HUES64 (cell line): ENCODE results near the gene ARHGAP26.
"Not testable (repeated sequence)": the region's sequence is repeated elsewhere in the genome, so short reads cannot be mapped to it uniquely, and the experiment has no call there.

Source experiments
- H3K27ac ChIP-seq: 2 replicates; pipeline ENCODE4 v1.7.0; 2013; ENCODE audit warnings: low read depth, low read length, inconsistent platforms
- H3K27me3 ChIP-seq: 2 replicates; pipeline ENCODE4 v1.6.1; 2013; ENCODE audit warnings: mild to moderate bottlenecking, low read length; ENCODE audit not compliant: insufficient read depth
- H3K36me3 ChIP-seq: 2 replicates; pipeline ENCODE4 v1.6.1; 2013; ENCODE audit warnings: mild to moderate bottlenecking, low read length; ENCODE audit not compliant: insufficient read depth
- H3K4me1 ChIP-seq: 2 replicates; pipeline ENCODE4 v1.6.1; 2013; ENCODE audit warnings: mild to moderate bottlenecking, low read length, moderate library complexity; ENCODE audit not compliant: insufficient read depth
- H3K4me3 ChIP-seq: 2 replicates; pipeline ENCODE4 v1.5.1; 2013; ENCODE audit warnings: mild to moderate bottlenecking, low read length, moderate library complexity
- H3K9ac ChIP-seq: 2 replicates; pipeline ENCODE4 v1.6.1; 2013; ENCODE audit warnings: mild to moderate bottlenecking, low read depth, low read length
- H3K9me3 ChIP-seq: 2 replicates; pipeline ENCODE4 v1.6.1; 2013; ENCODE audit warnings: low read depth, low read length; ENCODE audit not compliant: insufficient read depth
- WGBS: fragments of 150-250, 120-280 bp; methylation state at CpG from one replicate; pipeline ENCODE4 v1.1.7; 2013; ENCODE audit warnings: missing lambda C conversion rate; 5-methylcytosine and 5-hydroxymethylcytosine counted together

ARHGAP26 gene

DNA sequence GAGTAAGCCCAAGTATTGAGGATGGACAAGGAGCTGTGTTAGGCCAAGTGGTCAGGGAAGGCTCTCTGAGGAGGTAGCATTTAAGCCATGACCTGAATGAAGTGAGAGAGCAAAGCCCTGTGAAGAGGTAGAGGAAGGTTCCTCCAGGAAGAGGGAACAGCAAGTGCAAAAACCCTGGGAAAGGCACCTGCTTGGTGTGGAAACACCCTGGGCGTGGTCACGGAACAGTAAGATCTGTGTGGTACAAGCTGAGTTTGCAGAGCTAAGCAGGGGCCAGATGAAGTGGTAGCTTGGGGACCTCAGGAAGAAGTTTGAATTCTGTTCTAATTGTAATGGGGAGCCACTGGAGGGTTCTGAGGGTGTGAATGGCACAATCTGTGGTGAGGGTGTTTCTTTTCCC is 310.2 kb downstream of the ARHGAP26 start:
- no peak overlapping the region for H3K9ac ChIP-seq
- H3K4me1 ChIP-seq = peaks cover 4% of the 10 kb centered on the region; the same call in 1 of the 2 replicates
- 95% methylated on average over 2 of the region's 2 CpGs for WGBS
- H3K4me3 ChIP-seq = no peak overlapping the region
- H3K36me3 ChIP-seq = no peaks in the 10 kb centered on the region
- H3K27me3 ChIP-seq = no peaks in the 10 kb centered on the region
- H3K9me3 ChIP-seq = no peaks in the 10 kb centered on the region
- H3K27ac ChIP-seq = no peak overlapping the region

- Histone ChIP-seq H3K4me3 (no peak overlapping the region), H3K9me3 (no peaks in the 10 kb centered on the region), H3K36me3 (no peaks in the 10 kb centered on the region), H3K27me3 (no peaks in the 10 kb centered on the region), H3K9ac (no peak overlapping the region), H3K27ac (no peak overlapping the region), H3K4me1 (peaks cover 4% of the 10 kb centered on the region; the same call in 1 of the 2 replicates)
- whole genome bisulfite sequencing = 96% methylated on average over 1 of the region's 1 CpG
Measured at GRCh38 chr5:143080982-143081381, 310.8 kb downstream of the ARHGAP26 start.

GRCh38 chr5:143083006-143083405 is 312.8 kb downstream of the ARHGAP26 start:
- Histone ChIP-seq H3K4me1 (peaks cover 8% of the 10 kb centered on the region), H3K27me3 (no peaks in the 10 kb centered on the region), H3K9me3 (no peaks in the 10 kb centered on the region), H3K36me3 (no peaks in the 10 kb centered on the region), H3K9ac (no peak overlapping the region), H3K4me3 (no peak overlapping the region), H3K27ac (no peak overlapping the region)
- WGBS = 92% methylated on average over 9 of the region's 9 CpGs

DNA sequence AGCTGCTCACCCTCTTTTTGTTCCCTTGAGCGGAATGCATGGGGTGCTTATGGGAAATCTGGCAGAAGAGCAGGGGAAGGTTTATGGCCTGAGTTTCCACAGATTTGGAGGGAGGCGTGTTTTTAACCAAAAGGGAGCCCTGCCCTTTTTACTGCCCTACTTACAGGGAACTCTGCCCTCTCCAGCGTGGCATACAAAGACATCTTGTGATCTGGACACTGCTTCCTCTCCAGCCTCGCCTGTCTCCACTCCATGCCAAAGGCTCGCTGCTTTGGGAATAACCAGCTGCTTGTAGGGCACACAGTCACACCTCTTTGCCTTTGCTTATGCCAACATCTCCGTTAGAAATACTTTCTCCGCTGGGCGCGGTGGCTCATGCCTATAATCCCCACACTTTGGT is 314.2 kb downstream of the ARHGAP26 start:
- H3K36me3 ChIP-seq = no peaks in the 10 kb centered on the region
- no peak overlapping the region for H3K4me3 ChIP-seq
- H3K27ac ChIP-seq = no peak overlapping the region
- 95% methylated on average over 9 of the region's 9 CpGs for WGBS
- H3K9me3 ChIP-seq = no peaks in the 10 kb centered on the region
- H3K9ac ChIP-seq = no peak overlapping the region
- H3K4me1 ChIP-seq = peaks cover 7% of the 10 kb centered on the region; the same call in 1 of the 2 replicates
- H3K27me3 ChIP-seq = no peaks in the 10 kb centered on the region

DNA sequence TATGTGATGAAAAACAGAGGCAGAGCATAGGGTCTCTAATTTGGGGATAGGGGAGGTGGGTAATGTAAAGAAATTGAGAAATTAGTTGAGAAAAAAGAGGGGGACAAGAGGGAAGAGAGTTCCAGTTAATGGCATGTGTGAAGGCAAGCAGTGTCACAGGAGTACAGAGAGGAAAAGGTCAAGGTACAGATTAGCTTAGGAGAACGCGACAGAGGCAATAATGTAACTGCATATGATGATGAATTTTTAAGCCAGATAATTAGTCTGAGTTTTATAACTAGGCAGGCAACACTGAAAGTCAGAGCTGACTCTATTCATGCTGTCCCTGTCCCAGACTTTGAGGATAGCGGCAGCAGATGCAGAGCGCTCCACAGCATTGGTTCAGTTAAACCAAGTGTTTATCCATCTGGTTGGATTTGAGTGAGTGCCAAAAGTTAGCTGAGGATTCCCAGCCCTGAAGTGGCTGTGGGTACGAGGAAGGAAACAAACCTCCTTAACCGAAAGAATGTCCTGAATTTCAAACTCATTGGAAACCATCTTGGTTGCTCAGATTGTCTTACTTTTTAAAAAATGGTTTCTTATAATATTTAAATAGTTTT is 315.2 kb downstream of the ARHGAP26 start:
- Histone ChIP-seq H3K27me3 (no peaks in the 10 kb centered on the region), H3K9me3 (no peaks in the 10 kb centered on the region), H3K9ac (no peak overlapping the region), H3K36me3 (no peaks in the 10 kb centered on the region), H3K4me3 (no peak overlapping the region), H3K27ac (no peak overlapping the region), H3K4me1 (peaks cover 10% of the 10 kb centered on the region)
- WGBS = 91% methylated on average over 6 of the region's 6 CpGs

- Histone ChIP-seq H3K4me3 (no peak overlapping the region), H3K4me1 (peaks cover 20% of the 10 kb centered on the region), H3K9me3 (no peaks in the 10 kb centered on the region), H3K27me3 (no peaks in the 10 kb centered on the region), H3K9ac (no peak overlapping the region), H3K27ac (no peak overlapping the region), H3K36me3 (no peaks in the 10 kb centered on the region)
- WGBS = no CpG with 5 or more reads among the region's 1 CpG
Measured at GRCh38 chr5:143086546-143086907, 316.4 kb downstream of the ARHGAP26 start.

DNA sequence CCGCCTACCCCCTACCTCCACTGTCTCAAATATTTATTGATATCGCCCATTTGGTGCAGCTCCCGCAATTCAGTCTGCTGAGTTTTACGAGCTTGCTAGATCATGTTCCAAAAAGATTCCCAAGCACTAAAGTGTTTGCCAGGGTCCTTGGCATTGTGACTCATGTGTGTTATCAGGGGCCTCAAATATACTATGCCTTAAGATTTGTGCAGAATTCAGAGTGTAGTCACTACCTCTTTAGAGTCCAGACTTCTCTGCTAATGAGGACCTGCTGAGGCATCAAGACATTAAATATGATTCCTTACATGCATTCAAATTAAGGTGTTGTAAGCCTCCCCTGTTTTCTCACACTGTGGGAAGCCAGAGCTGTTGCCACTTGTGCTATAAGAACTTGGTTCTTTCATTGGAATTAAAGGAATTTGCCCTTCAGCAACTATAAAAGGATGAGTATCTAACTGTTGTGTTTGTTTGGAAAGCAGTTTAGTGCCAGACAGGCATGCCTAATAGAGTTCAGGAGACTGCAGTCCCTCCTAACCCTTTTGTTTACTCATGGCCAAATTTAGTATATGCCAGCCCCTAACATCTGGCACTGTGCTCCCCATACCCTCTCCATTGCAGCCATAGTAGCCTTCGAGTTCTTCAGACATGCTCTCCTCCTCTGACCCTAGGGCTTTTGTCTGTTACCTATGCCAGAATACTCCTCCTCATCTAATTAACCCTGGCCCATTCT is 316.9 kb downstream of the ARHGAP26 start:
- H3K4me1 ChIP-seq = peaks cover 23% of the 10 kb centered on the region
- no peaks in the 10 kb centered on the region for H3K9me3 ChIP-seq
- H3K4me3 ChIP-seq = no peak overlapping the region
- no peaks in the 10 kb centered on the region for H3K27me3 ChIP-seq
- H3K9ac ChIP-seq = no peak overlapping the region
- no peak overlapping the region for H3K27ac ChIP-seq
- H3K36me3 ChIP-seq = no peaks in the 10 kb centered on the region
- WGBS = 93% methylated on average over 5 of the region's 5 CpGs

- H3K9me3 ChIP-seq, H3K27me3 ChIP-seq, H3K9ac ChIP-seq, H3K36me3 ChIP-seq, H3K4me3 ChIP-seq, H3K27ac ChIP-seq: not testable (repeated sequence)
- whole genome bisulfite sequencing = 95% methylated on average over 10 of the region's 11 CpGs
- peaks cover 38% of the 10 kb centered on the region for H3K4me1 ChIP-seq
Measured at GRCh38 chr5:143088702-143089101, 318.5 kb downstream of the ARHGAP26 start.

DNA sequence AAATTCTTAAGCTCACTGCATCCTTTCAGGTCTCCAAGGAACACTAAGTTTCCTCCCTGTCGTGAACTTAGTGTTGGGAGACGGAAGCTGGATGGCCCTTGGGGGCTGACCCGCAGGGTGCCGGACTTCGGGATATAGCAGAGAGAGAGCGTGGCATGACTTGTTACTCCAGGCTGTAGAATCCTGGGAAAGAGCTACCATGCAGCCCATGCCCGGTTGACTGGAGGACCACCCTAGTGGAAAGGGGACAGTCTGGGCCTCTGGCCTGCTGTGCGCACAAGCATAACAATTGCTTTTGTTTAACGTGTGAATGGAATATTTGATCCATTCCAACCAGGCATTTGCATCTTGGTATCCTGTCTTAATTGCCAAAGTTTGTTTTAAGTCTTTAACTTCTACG is 319.9 kb downstream of the ARHGAP26 start:
- not testable (repeated sequence) for H3K9me3 ChIP-seq, H3K27ac ChIP-seq, H3K4me3 ChIP-seq, H3K36me3 ChIP-seq, H3K27me3 ChIP-seq, H3K9ac ChIP-seq
- 75% methylated on average over 10 of the region's 10 CpGs for WGBS
- peaks cover 47% of the 10 kb centered on the region for H3K4me1 ChIP-seq

DNA sequence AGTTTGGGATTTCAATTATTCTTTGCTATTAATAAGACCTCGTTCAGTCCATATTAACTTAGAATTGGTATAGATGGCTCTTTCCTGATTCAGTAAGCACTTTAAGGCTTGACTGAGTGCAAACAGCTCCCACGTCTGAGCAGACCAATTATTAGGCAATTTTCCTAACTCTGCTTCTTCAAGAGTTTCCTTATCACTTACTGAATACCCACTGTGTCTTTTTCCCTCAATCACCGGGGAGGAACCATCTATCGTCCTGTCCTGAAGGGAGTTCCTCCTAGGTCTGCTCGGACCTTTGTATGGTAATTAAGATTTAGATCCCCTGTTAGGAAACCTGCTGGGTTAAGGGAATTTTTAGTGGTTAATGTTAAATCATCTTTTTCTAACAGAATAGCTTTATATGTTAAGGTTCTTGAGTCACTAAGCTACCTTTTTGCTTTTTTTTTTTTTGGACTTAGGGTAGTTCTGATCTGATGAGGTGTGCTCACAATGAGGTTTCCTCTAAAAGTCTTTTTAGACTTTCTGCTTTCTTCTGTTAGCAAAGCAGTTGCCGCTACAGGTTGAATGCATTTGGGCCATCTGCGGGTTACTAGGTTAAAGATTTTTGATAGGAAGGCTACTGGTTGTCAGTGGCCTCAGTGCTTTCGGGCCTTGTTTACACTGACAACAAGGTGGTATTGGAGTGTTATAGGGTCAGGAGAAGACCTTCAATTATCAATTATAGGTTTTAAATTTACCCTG is 322.7 kb downstream of the ARHGAP26 start:
- 38% methylated on average over 8 of the region's 8 CpGs for WGBS
- H3K27ac ChIP-seq = peak overlapping the region; percentile 83
- H3K36me3 ChIP-seq, H3K27me3 ChIP-seq, H3K9me3 ChIP-seq, H3K4me3 ChIP-seq, H3K9ac ChIP-seq: not testable (repeated sequence)
- H3K4me1 ChIP-seq = peaks cover 44% of the 10 kb centered on the region

GRCh38 chr5:143093452-143094086 is 323.4 kb downstream of the ARHGAP26 start:
- H3K27ac ChIP-seq = peak overlapping the region; percentile 83

More at GRCh38 chr5:143093452-143094086, 323.4 kb downstream of the ARHGAP26 start:
- 9% methylated on average over 4 of the region's 5 CpGs for WGBS
- no peaks in the 10 kb centered on the region for H3K36me3 ChIP-seq
- no peaks in the 10 kb centered on the region for H3K9me3 ChIP-seq
- H3K27me3 ChIP-seq = no peaks in the 10 kb centered on the region
- peaks cover 44% of the 10 kb centered on the region for H3K4me1 ChIP-seq
- peak overlapping the region; percentile 39 for H3K4me3 ChIP-seq
- H3K9ac ChIP-seq = peak overlapping the region; percentile 33; the same call in 1 of the 2 replicates
